NCI-H146 treated with DMSO at 0.1 percent for 48 hours (cell line): ENCODE results near the gene GRK4.
"Not testable (repeated sequence)": the region's sequence is repeated elsewhere in the genome, so short reads cannot be mapped to it uniquely, and the experiment has no call there.

Source experiments
- DNase-seq: peaks from one replicate; lab custom pipeline; 2025; ENCODE audit not compliant: unreplicated experiment; lab: John Stamatoyannopoulos, UW

Gene GRK4

DNA sequence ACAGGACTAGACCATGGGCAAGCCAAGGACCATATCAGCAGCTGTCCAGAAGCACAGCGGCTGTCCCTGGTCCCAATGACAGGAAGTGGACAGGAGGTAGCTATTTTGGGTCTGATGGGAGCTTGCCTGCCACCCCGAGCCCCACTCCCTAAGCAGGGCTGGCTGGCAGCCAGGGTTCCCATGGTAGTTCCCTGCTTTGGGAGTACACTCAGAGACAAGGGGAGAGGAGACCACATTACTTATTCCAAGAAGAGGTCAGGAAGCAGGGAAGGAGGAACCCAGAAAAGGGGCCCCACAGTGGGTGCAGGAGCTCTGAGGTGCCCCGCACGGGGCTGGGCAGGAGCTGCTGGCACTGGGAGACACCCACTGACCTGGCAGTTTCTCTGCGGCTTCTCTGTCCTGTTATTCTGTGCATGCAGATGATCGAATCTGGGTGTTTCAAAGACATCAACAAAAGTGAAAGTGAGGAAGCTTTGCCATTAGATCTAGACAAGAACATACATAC lies 74.6 kb downstream of the GRK4 start:
- DNase-seq: no peak

DNA sequence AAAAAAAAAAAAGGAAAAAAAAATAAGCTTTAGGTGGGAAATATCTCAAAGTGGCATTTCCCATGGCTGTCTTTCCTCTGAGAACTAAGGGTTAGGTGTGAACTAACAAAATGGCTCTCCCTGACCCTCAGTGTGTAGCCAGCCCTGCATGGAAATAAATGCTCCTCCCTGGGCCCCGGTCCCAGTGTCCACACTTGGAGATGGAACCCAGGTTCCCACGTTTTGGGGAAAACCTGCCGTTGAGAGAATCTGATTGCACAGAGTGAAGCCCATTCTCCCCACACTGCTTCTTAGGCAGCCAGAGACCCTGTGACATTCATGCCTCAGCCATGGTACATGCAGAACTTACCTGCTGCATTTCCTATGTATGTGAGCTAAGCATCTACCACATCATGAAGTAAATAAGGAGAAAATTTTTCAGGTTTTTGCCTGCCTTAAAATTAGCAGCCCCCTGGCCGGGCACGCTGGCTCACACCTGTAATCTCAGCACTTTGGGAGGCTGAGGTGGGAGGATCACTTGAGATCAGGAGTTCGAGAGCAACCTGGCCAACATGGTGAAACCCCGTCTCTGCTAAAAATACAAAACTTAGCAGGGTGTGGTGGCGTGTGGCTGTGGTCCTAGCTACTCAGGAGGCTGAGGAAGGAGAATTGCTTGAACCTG lies 76.5 kb downstream of the GRK4 start:
- no peak for DNase-seq

DNA sequence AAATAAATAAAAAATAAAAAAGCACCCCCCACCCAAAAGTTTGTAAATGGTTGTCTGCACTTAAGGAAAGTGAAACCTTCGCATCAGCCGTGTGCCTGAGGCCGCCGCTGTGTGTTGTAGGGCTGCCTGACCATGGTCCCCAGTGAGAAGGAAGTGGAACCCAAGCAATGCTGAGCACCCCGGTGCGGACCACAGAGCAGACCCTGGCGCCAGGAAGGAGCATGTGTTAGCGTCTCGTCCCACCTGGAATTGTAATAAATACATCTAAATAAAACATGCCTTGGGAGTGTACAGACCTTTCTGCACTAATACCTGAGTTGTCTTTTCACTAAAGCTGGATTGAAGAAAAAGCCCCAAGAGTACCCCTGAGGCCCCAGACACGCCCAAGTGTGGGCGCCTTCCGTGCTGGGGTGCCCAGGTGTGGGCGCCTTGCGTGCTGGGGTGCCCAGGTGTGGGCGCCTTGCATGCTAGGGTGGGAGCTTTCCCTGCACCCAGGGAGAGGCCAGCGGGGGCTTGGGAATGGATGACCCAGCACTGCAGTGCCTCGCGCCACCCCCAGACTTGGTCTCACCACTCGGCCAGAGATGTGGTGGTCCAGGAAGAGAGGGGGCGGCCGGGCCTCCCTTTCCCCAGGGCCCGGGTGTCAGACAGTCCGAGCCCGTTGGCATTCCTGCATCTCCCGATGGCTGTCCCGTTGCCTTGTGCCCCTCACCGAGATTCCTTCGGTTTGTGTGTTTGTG lies 77.3 kb downstream of the GRK4 start:
- DNase-seq: no peak

DNA sequence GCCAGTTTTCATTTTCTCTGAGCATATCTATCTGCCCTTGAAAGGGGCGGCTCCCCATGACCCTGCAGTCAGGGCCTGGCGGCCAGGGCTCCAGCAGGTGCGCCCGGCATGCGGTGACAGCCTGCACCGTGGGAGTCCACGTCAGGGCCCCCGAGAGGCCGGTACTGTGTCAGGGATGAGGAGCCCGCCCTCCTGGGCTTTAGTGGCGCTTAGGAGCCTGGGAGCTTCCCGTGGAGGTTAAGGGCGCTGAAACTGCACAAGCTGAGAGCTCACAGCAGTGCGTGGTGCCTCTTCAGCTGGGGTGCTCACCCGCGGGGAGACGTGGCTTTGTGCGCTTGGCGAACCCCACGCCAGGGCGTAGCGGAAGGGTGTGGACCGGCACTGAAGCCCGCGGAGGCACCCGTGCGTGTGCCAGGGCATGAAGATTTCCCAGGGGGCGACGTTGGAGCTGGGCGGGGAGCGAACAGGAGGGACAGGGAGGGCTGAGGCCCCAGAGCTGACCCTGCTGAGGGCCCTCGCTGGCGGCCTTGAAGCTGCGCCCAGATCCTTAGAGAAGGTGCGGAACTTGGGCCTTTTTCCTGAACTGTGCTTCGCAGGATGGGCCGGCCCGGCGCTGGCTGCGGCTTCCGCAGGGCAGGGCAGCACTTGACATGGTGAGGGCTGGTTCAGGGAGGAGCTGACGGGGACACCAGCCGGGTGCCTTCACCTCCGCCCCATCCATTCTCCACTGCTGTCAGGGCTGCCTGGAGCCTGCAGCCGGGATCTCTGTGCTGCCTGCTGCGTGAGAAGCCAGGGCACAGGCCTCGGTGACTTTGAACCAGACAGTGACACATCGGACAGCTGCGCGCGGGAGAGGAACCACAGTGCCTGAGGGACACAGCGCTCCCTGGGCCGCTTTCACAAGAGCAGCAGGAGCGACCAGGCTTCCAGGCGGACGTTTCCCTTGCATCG lies 78.1 kb downstream of the GRK4 start:
- DNase-seq: peak; percentile 25

DNA sequence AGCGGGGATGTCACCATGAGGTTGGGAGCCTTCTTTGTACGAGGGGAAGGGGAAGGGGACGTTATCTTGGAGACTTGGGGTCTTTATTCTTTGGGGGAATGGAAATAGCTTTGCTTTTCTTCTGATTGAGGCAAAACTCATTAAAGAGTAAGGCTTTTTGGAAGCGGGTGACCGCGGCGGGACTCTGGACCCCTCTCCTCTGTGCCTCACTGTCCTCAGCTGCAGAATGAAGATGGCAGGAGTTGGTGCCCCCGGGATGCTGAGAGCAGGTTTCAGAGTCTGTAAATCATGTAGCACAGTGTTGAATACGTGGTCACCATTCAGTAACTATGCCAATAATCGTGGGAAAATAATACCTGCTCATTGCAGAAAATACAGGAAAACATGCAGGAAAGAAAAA lies 78.9 kb downstream of the GRK4 start:
- DNase-seq: no peak

DNA sequence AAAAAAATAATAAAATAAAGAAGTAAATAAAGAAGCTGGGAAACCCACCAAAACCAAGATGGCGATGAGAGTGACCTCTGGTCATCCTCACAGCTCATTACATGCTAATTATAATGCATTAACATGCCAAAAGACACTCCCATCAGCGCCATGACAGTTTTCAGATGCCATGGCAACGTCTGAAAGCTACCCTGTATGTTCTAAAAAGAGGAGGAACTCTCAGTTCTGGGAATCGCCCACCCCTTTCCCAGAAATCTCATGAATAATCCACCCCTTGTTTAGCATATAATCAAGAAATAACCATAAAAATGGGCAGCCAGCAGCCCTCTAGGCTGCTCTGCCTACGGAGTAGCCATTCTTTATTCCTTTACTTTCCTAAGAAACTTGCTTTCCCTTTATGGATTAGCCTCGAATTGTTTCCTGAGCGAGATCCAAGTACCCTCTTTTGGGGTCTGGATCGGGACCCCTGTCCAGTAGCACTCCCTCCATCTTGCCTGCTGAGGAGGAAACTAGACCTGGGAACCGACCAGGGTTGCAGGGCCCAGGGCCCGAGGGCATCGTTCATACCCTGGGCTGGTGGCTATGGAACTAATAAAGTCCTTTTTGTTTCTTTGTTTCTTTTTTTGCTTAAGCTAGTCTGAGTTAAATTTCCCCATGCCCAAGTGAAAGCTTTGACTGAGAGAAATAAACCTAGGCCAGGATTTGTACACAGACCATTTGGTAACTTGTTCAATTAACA lies 80.1 kb downstream of the GRK4 start:
- no peak for DNase-seq

DNA sequence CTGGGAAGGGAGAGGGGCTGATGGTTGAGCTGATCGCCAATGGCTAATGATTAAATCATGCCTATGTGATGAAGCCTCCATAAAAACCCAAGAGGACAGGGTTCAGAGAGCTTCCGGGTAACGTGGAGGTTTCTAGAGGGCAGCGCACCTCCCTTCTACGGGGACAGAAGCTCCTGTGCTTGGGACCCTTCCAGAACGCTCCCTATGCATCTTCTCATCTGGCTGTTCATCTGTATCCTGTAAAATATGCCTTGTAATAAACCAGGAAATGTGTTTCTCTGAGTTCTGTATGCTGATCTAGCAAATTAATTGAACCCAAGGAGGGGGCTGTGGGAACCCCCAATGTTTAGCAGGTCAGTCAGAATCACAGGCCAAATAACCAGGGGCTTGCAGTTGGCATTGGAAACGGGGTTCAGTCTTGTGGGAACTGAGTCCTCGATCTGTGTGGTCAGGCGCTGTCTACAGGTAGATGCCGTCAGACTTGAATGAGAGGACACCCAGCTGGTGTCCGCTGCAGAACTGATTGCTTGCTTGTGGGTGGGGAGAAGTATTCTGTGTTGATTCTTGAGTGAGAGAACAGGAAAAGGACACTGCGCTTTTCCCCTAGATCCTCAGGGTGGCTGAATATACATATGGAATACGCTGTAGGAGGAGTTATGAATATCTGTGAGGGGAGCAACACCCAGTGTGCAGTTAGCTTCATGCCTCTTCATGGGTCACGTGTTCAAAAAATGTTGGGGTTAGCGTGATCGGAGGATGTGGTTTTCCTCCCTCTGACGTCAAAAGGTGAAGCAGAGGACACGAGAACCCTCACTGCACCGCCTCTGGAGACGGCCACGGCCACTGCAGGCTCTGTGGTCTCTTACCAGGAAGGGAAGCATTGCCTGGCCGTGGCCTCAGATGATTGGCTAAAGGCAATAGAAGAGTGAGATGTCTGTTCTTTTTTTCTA lies 81.8 kb downstream of the GRK4 start:
- DNase-seq: no peak

DNA sequence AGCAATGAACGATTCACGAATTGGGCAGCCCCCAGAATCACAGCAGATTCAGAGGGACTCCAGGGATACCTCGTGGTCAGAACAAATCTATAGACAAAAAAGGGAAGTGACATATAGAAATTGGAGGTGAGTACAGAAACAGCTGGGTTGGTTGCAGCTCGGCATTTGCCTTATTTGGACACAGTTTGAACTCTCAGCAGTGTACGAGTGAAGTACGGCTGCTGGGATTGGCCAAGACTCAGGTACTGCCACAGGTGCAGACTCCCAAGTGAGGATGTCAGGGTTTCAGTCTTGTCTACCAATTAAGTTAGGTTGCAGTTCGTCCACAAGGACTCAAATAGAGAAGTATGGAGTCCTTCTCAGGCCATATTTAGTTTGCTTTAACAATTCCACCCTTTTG lies 82.8 kb downstream of the GRK4 start:
- DNase-seq: no peak

DNA sequence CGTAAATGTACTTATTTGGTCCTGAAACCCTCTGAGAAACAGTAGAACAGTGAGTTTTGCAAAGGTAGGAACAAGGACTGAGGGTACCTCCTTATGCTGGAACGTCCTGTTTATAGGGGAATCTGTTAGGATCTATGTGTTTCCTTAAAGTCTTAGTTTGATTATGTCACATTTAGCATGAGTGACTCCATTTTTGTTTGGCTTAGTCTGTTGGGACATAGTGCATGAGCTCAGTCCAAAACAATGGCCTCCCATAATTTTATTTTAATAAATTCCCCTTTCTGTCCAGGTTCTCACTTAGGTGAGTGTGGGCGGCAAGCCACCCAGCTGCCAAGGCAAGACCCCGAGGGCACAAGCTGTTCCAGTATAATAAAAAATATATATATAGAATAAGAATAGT lies 83.3 kb downstream of the GRK4 start:
- no peak for DNase-seq

DNA sequence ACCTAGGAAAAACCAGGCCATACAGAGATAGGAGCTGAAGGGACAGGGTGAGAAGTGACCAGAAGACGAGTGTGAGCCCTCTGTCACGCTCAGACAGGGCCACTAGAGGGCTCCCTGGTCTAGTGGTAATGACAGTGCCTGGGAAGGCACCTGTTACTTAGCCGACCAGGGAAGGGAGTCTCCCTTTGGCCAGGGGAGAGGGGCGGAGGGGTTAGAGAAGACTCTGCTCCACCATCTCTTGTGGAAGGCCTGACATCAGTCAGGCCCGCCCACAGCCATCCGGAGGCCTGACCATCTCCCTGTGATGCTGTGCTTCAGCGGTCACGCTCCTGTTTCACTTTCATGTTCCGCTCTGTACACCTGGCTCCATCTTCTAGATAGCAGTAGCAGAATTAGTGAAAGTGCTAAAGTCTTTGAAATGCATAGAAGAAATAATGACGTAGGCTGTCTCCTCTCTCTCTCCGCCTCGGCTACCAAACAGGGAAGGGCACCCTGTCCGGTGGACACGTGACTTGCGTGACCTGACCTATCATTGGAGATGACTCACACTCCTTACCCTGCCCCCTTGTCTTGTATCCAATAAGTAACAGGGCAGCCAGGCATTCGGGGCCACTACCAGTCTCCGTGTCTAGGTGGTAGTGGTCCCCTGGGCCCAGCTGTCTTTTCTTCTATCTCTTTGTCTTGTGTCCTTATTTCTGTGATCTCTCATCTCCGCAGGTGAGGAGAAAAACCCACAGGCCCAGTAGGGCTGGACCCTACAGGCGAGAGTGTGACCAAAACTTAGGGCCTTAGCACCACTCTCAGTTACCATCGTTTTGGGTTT lies 84.3 kb downstream of the GRK4 start:
- DNase-seq: peak; percentile 90

DNA sequence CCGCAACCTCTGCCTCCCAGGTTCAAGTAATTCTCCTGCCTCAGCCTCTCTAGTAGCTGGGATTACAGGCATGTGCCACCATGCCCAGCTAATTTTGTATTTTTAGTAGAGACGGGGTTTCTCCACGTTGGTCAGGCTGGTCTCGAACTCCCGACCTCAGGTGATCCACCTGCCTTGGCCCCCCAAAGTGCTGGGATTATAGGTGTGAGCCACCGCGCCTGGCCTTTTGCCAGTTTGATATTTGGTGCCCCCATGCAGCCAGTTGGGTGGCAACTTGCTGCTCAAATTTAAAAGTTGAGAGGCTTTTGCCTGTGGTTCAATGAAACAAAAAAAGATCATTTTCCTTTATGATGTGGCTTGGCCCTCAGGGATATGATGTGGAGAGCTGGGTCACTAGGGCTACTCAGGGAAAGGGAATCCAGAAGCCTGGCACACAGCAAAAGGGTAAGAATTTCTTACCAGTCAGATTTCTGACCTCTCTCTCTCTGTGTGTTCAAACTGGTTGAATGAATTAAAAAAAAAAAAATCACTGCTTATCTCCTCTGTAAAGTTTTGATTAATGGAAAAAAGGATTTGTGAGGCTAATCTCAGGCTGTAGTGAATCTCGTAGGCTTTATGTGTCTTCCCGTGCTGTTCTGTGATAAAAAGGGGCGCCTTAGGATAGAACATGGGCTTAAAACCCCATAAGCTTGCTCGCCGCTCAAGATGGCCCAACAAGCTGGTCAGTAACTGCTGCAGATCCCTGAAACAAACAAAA lies 87.9 kb downstream of the GRK4 start:
- not testable (repeated sequence) for DNase-seq

DNA sequence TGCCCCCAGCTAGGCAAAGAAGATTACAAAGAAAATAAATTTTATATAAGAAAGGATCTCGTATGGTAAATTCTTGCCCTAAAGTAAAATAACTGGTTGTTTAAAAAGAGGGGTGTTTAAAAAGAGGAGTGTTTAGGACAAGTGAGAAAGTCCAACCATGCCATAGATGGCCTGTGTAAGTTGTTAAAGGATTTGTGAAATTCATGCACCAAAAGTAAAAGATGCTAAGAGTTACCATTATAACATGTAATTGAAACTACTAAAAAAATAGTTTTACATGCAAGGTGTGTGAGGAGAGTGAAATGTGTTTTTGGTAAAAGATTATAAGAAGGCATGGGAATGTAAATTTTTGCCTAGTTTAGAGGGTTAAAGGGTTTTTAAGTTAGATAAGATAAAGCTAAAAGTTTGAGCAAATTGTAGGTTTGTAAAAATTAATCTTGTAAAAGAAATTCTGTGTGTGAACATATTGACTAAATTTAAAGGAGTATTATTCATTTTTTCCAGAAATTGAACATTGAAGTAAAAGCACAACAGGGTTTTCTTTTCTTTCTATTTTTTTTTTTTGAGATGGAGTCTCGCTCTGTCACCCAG lies 90.9 kb downstream of the GRK4 start:
- DNase-seq: no peak

DNA sequence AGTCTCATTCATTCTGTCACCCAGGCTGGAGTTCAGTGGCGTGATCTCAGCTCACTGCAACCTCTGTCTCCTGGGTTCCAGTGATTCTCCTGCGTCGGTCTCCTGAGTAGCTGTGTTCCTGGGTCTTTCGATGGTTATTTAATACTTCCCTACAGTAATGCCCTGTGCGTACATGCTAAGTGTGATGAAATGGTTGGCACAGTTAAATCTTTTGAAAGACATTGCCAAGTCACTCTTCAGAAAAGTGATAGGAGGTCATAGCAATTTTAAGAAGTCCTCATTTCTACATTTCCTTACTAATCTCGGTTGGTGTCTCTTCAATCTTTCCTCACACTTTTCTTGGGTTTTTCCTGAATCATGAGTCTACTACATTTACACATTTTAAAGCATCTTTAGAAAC lies 96.6 kb downstream of the GRK4 start:
- no peak for DNase-seq

DNA sequence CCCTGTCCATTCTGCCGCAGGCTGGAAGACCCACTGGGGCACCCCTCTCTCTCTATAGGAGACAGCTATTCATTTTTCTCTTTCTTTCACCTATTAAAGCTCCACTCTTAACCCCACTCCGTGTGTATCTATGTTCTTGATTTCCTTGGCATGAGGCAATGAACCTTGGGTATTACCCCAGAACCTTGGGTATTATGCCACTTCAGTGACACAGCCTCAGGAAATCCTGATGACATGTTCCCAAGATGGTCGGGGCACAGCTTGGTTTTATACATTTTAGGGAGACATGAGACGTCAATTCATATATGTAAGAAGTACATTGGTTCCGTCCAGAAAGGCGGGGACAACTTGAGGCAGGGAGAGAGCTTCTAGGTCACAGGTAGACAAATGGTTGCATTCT lies 97.6 kb downstream of the GRK4 start:
- DNase-seq: no peak

DNA sequence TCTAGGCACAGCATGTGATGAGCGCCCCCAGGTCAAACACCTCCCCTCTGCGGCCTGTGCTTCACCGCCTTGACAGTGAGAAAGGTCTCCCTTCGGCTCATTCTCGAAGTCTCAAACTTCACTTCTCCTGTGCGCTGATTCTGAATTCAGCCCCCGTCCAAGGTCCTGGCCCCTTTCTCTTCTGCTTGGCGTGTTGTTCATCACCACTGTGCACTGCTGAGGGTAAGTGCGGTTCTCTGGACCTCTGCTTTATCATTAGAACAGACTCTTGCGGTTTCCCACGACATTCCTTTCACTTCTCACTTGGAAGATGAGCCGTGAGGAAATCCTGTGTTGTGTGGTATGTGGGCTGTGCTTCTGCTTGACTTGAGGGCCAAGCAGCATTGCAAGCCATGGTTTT lies 99.1 kb downstream of the GRK4 start:
- DNase-seq: no peak

DNA sequence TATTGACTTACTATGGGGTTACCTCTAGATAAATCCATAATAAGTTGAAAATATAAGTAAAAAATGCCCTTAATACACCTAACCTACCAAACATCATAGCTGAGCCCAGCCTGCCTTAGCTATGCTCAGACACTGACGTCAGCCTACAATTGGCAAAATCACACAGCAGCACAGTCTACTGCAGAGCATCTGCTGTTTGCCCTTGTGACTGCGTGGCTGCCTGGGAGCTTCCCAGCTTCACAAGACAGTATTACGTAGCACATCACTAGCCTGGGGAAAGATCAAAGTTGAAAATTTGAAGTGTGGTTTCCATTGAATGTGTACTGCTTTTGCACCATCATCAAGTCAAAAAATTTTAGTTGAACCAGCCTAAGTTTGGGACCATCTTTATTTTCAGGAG lies 102.2 kb downstream of the GRK4 start:
- no peak for DNase-seq

DNA sequence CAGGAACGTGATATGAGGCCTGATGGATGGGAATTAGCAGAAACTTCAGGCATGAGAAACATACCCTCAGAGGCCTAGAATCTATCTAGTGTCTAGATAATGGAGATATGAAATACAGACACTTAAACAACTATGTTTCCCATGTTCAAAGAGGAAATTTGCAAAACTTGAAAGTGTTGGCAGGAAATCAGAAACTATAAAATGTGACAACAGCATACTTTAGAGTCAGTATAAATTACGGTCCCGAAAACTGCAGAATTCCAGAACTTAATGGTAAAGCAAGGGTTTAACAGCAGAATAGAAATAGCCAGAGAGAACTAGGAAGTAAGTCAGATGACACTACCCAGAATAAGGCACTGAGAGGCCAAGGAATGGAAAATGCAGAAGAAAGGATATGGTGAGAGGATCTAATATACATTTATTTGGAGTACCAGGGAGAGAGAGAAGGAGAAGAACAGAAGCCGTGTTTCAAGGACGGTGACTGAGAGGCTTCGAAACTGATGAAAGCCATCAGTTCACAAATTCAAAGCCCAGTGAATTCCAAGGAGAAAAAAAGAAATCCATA lies 103.5 kb downstream of the GRK4 start:
- DNase-seq: no peak
